GM19455 (cell line): ENCODE measurements around the gene GRAMD1B.
A peak's percentile ranks its signal among the peaks of the same experiment; 100 is the strongest.

Experiments used
- ATAC-seq: cut with Tn5 transposase; IDR thresholded peaks from one replicate; pipeline ENCODE4 v1.9.1; 2021; ENCODE audit not compliant: unreplicated experiment

The GRAMD1B gene

GRCh38 chr11:123527526-123527925 lies 97.5 kb downstream of the GRAMD1B start:
- ATAC-seq = no peak

GRCh38 chr11:123527947-123528346 lies 97.9 kb downstream of the GRAMD1B start:
- no peak for ATAC-seq

- ATAC-seq = no peak
These were observed 101.3 kb downstream of the GRAMD1B start for GRCh38 chr11:123531325-123531724.

GRCh38 chr11:123532131-123532530 lies 102.1 kb downstream of the GRAMD1B start:
- ATAC-seq = no peak

GRCh38 chr11:123535401-123535800 lies 105.3 kb downstream of the GRAMD1B start:
- ATAC-seq = no peak

GRCh38 chr11:123536690-123537437 lies 106.8 kb downstream of the GRAMD1B start:
- ATAC-seq = no peak

GRCh38 chr11:123537726-123538125 lies 107.7 kb downstream of the GRAMD1B start:
- no peak for ATAC-seq

- ATAC-seq = no peak
These were observed 113.7 kb downstream of the GRAMD1B start for GRCh38 chr11:123543797-123544196.

- ATAC-seq = no peak
These were observed 114.7 kb downstream of the GRAMD1B start for GRCh38 chr11:123544631-123545375.

GRCh38 chr11:123545726-123546270 lies 115.7 kb downstream of the GRAMD1B start:
- no peak for ATAC-seq

- no peak for ATAC-seq
These were observed 116.4 kb downstream of the GRAMD1B start for GRCh38 chr11:123546515-123546914.

- peak; percentile 76 for ATAC-seq
These were observed 117.1 kb downstream of the GRAMD1B start for GRCh38 chr11:123547180-123547579.

- ATAC-seq = no peak
These were observed 118.7 kb downstream of the GRAMD1B start for GRCh38 chr11:123548774-123549173.

GRCh38 chr11:123549926-123550917 lies 120.2 kb downstream of the GRAMD1B start:
- no peak for ATAC-seq

GRCh38 chr11:123551079-123551478 lies 121.0 kb downstream of the GRAMD1B start:
- no peak for ATAC-seq

- ATAC-seq = no peak
These were observed 126.6 kb downstream of the GRAMD1B start for GRCh38 chr11:123556633-123557032.

- ATAC-seq = no peak
These were observed 128.7 kb downstream of the GRAMD1B start for GRCh38 chr11:123558536-123559315.

GRCh38 chr11:123559523-123559955 lies 129.5 kb downstream of the GRAMD1B start:
- no peak for ATAC-seq

GRCh38 chr11:123560006-123560405 lies 129.9 kb downstream of the GRAMD1B start:
- ATAC-seq = no peak

GRCh38 chr11:123561431-123561800 lies 131.3 kb downstream of the GRAMD1B start:
- ATAC-seq = no peak
